ENCODE results near the gene TXNL1.

The TXNL1 gene

GRCh38 chr18:56563568-56563967 is 74.8 kb downstream of the TXNL1 start (continued):
- TF ChIP-seq TSHZ2 (CRISPR knock-in tag; IDR thresholded peaks at IDR 0.05) (no peak), ZC3H10 (CRISPR knock-in tag; IDR thresholded peaks at IDR 0.05) (no peak), TCF4 (CRISPR knock-in tag; IDR thresholded peaks at IDR 0.05; ENCODE audit: borderline replicate concordance) (no peak)

DNA sequence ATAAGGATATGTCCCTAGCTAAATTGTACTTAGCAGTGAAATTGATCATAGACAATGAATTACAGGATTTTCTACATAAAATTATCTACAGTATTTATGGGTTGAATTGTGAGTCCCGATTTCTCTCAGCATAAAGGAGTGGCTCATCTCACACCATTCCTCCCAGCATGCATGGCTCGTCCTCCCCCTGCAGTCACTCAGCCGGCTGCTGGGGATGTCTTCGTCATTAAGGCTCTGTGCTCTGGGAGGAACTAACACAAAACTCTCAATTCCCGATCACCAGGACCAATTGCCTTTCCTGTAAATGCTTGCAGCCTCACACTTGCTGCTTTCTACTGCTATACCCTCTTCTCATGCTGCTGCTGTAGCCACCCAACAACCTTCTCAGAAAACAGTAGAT is 75.9 kb downstream of the TXNL1 start:
- TF ChIP-seq ESRRG (CRISPR knock-in tag; IDR thresholded peaks at IDR 0.05) = no peak
- TF ChIP-seq ISL1 (CRISPR knock-in tag; IDR thresholded peaks at IDR 0.05) = no peak
- TF ChIP-seq POU6F1 (CRISPR knock-in tag; IDR thresholded peaks at IDR 0.05; ENCODE audit: borderline replicate concordance, low read depth) = no peak
- TF ChIP-seq PPARA (CRISPR knock-in tag; IDR thresholded peaks at IDR 0.05; ENCODE audit: borderline replicate concordance) = no peak
- TF ChIP-seq ARNTL (CRISPR knock-in tag; IDR thresholded peaks at IDR 0.05; ENCODE audit: borderline replicate concordance, low read depth) = no peak
- TF ChIP-seq, protein P1, sequence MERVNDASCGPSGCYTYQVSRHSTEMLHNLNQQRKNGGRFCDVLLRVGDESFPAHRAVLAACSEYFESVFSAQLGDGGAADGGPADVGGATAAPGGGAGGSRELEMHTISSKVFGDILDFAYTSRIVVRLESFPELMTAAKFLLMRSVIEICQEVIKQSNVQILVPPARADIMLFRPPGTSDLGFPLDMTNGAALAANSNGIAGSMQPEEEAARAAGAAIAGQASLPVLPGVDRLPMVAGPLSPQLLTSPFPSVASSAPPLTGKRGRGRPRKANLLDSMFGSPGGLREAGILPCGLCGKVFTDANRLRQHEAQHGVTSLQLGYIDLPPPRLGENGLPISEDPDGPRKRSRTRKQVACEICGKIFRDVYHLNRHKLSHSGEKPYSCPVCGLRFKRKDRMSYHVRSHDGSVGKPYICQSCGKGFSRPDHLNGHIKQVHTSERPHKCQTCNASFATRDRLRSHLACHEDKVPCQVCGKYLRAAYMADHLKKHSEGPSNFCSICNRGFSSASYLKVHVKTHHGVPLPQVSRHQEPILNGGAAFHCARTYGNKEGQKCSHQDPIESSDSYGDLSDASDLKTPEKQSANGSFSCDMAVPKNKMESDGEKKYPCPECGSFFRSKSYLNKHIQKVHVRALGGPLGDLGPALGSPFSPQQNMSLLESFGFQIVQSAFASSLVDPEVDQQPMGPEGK (CRISPR knock-in tag; IDR thresholded peaks at IDR 0.05; ENCODE audit: borderline replicate concordance) = no peak
- TF ChIP-seq TCF4 (CRISPR knock-in tag; IDR thresholded peaks at IDR 0.05; ENCODE audit: borderline replicate concordance) = no peak
- no peak for TF ChIP-seq ZNF565 (CRISPR knock-in tag; conservative IDR thresholded peaks at IDR 0.05; ENCODE audit: low read depth)
- no peak for TF ChIP-seq TSHZ2 (CRISPR knock-in tag; IDR thresholded peaks at IDR 0.05)
- TF ChIP-seq RARB (CRISPR knock-in tag; IDR thresholded peaks at IDR 0.05) = no peak
- TF ChIP-seq TOX (CRISPR knock-in tag; IDR thresholded peaks at IDR 0.05; ENCODE audit: borderline replicate concordance) = no peak
- no peak for TF ChIP-seq ZNF8 (CRISPR knock-in tag; IDR thresholded peaks at IDR 0.05)
- TF ChIP-seq OSR1 (CRISPR knock-in tag; IDR thresholded peaks at IDR 0.05) = no peak
- ATAC-seq = no peak

DNA sequence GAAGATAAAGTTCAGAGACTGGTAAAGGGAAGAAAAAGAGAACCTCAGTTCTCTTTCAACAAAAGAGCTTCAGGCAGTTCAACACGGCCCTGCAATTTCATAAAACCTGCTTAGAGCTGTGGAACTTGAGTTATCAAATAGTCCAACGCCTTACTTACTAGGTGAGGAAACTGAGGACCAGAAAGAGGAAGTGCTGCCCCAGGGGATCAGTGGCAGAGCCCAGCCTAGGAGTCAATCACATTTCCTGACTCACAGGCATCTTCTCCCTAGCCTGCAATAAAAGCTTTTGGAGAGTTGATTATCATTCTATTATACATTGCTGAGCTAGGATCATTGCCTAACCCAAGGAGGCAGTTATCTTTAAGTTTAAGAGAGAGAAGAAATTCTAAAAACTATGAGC is 77.4 kb downstream of the TXNL1 start:
- no peak for ATAC-seq

DNA sequence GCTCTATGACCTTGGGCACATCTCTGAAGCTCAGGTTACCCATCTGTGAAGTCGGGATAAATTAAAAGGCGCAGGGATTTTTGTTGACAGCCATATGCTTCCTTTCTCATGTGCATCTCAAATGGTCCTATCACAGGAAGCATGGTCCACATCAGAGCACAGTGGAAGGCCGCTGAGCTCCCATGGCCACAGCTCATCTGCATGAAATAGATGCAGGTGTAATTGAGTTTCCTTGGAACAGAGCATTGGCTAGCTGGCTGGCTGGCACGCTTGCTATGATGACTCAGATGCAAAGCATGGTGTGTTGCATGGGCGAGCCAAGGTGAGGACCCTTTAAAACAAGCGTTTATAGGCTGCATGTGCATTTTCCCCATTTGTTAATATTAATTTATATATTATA is 79.3 kb downstream of the TXNL1 start:
- TF ChIP-seq ZNF70 (CRISPR knock-in tag; IDR thresholded peaks at IDR 0.05) (peak; percentile 77), ISL1 (CRISPR knock-in tag; IDR thresholded peaks at IDR 0.05) (no peak)
- ATAC-seq = no peak

More for the DNA sequence above, 77.4 kb downstream of the TXNL1 start:
- TF ChIP-seq ZNF565 (CRISPR knock-in tag; conservative IDR thresholded peaks at IDR 0.05; ENCODE audit: low read depth) (no peak), PPARA (CRISPR knock-in tag; IDR thresholded peaks at IDR 0.05; ENCODE audit: borderline replicate concordance) (no peak), ZFP3 (CRISPR knock-in tag; IDR thresholded peaks at IDR 0.05) (no peak), ZNF8 (CRISPR knock-in tag; IDR thresholded peaks at IDR 0.05) (no peak)
- TF ChIP-seq, protein P2, sequence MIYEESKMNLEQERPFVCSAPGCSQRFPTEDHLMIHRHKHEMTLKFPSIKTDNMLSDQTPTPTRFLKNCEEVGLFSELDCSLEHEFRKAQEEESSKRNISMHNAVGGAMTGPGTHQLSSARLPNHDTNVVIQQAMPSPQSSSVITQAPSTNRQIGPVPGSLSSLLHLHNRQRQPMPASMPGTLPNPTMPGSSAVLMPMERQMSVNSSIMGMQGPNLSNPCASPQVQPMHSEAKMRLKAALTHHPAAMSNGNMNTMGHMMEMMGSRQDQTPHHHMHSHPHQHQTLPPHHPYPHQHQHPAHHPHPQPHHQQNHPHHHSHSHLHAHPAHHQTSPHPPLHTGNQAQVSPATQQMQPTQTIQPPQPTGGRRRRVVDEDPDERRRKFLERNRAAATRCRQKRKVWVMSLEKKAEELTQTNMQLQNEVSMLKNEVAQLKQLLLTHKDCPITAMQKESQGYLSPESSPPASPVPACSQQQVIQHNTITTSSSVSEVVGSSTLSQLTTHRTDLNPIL (CRISPR knock-in tag; IDR thresholded peaks at IDR 0.05; ENCODE audit: low read depth) = no peak

Data from SK-N-SH treated with all-trans-retinoic acid at 6 μM for 48 hours (cell line).